WTC11 (cell line): ENCODE measurements around the gene VPS4A. TPM values are rescaled to one million over a fixed set of nuclear protein-coding genes. Genes with fewer than 3 reads are reported as not detected.

ENCODE experiments used
- ATAC-seq: fragments of 200-7000 bp; cut with Tn5 transposase; 2 replicates; pipeline ENCODE4 v1.10.0; 2021; ENCODE audit warnings: mild to moderate bottlenecking, moderate library complexity
- CTCF ChIA-PET: fragments of 300-600 bp; sonication (Branson Sonifier 250); formaldehyde crosslinking; loops from one replicate; lab custom pipeline; 2021; ENCODE audit warnings: antibody characterized with exemption; lab: Charles Lee
- POLR2A ChIA-PET: fragments of 350-600 bp; sonication (Branson Sonifier 250); formaldehyde crosslinking; loops from one replicate; lab custom pipeline; 2021; ENCODE audit warnings: antibody characterized with exemption; lab: Charles Lee
- DNase-seq: peaks from one replicate; pipeline ENCODE4 v3.0.0; 2021; ENCODE audit warnings: low spot score
- H3K27ac Mint-ChIP-seq: 2 replicates; pipeline ENCODE4 v1.8.0; 2021; ENCODE audit warnings: mixed read lengths
- H3K27me3 Mint-ChIP-seq: 2 replicates; pipeline ENCODE4 v1.8.0; 2021; ENCODE audit warnings: low read depth, mild to moderate bottlenecking, moderate library complexity, mixed read lengths
- H3K36me3 Mint-ChIP-seq: 2 replicates; pipeline ENCODE4 v1.8.0; 2021; ENCODE audit warnings: mixed read lengths
- H3K4me1 Mint-ChIP-seq: 2 replicates; pipeline ENCODE4 v1.8.0; 2022; ENCODE audit warnings: mixed read lengths
- H3K4me3 Mint-ChIP-seq: 2 replicates; pipeline ENCODE4 v1.8.0; 2021; ENCODE audit warnings: mild to moderate bottlenecking, moderate library complexity, mixed read lengths
- H3K9me3 Mint-ChIP-seq: 2 replicates; pipeline ENCODE4 v1.8.0; 2021; ENCODE audit warnings: mixed read lengths
- CREB1 ChIP-seq: sonication (generic); formaldehyde crosslinking; IDR thresholded peaks from 2 replicates; pipeline ENCODE4 v1.8.0; 2023; ENCODE audit warnings: mild to moderate bottlenecking, missing genetic modification reagents
- GRHL2 ChIP-seq: fragments of 250-450 bp; sonication (Bioruptor Pico); IDR thresholded peaks from 2 replicates; pipeline ENCODE4 v1.8.0; 2022; ENCODE audit warnings: mild to moderate bottlenecking, moderate library complexity; ENCODE audit not compliant: insufficient replicate concordance, severe bottlenecking
- GTF2I ChIP-seq: fragments of 250-450 bp; sonication (Bioruptor Pico); conservative IDR thresholded peaks from 2 replicates; pipeline ENCODE4 v1.4.0; 2021; ENCODE audit warnings: mild to moderate bottlenecking
- MXD4 ChIP-seq: fragments of 250-450 bp; sonication (Bioruptor Pico); IDR thresholded peaks from 2 replicates; pipeline ENCODE4 v1.8.0; 2021; ENCODE audit warnings: mild to moderate bottlenecking, moderate library complexity, borderline replicate concordance
- NFATC4 ChIP-seq: fragments of 250-450 bp; sonication (Bioruptor Pico); IDR thresholded peaks from 2 replicates; pipeline ENCODE4 v1.9.0; 2021; ENCODE audit warnings: mild to moderate bottlenecking
- NFYB ChIP-seq: sonication (generic); formaldehyde crosslinking; conservative IDR thresholded peaks from 2 replicates; pipeline ENCODE4 v1.8.0; 2022; ENCODE audit warnings: low read depth, missing genetic modification reagents
- NR2C2 ChIP-seq: sonication (generic); formaldehyde crosslinking; IDR thresholded peaks from 2 replicates; pipeline ENCODE4 v1.8.0; 2022; ENCODE audit warnings: mild to moderate bottlenecking, missing genetic modification reagents
- PRRX2 ChIP-seq: fragments of 250-450 bp; sonication (Bioruptor Pico); IDR thresholded peaks from 2 replicates; pipeline ENCODE4 v1.8.0; 2021; ENCODE audit warnings: mild to moderate bottlenecking
- SMAD3 ChIP-seq: sonication (generic); formaldehyde crosslinking; IDR thresholded peaks from 2 replicates; pipeline ENCODE4 v1.8.0; 2022; ENCODE audit warnings: missing genetic modification reagents, mild to moderate bottlenecking, borderline replicate concordance
- TEAD4 ChIP-seq: sonication (generic); formaldehyde crosslinking; IDR thresholded peaks from 2 replicates; pipeline ENCODE4 v1.8.0; 2022; ENCODE audit warnings: mild to moderate bottlenecking, missing genetic modification reagents
- TP53 ChIP-seq: sonication (generic); formaldehyde crosslinking; IDR thresholded peaks from 2 replicates; pipeline ENCODE4 v1.8.1; 2023; ENCODE audit warnings: mild to moderate bottlenecking, missing genetic modification reagents
- ZBTB21 ChIP-seq: sonication (generic); formaldehyde crosslinking; IDR thresholded peaks from 2 replicates; pipeline ENCODE4 v1.8.1; 2023; ENCODE audit warnings: mild to moderate bottlenecking, missing genetic modification reagents, borderline replicate concordance
- ZNF396 ChIP-seq: fragments of 250-450 bp; sonication (Bioruptor Pico); IDR thresholded peaks from 2 replicates; pipeline ENCODE4 v1.8.0; 2021; ENCODE audit warnings: mild to moderate bottlenecking, moderate library complexity, borderline replicate concordance
- ZNF423 ChIP-seq: fragments of 250-450 bp; sonication (Bioruptor Pico); IDR thresholded peaks from 2 replicates; pipeline ENCODE4 v2.1.2; 2022; ENCODE audit warnings: mild to moderate bottlenecking, moderate library complexity
- total RNA-seq: library from RNA; stranded (reverse); gene quantifications from 3 replicates; pipeline ENCODE4 v1.2.3, GENCODE V29; 2021
- TF ChIP-seq, protein P1 (sequence below): sonication (generic); formaldehyde crosslinking; IDR thresholded peaks from 2 replicates; pipeline ENCODE4 v1.8.1; 2023; ENCODE audit warnings: mild to moderate bottlenecking, missing genetic modification reagents
- TF ChIP-seq, protein P2 (sequence below): sonication (generic); formaldehyde crosslinking; IDR thresholded peaks from 2 replicates; pipeline ENCODE4 v1.8.0; 2022; ENCODE audit warnings: missing genetic modification reagents
- TF ChIP-seq, protein P3 (sequence below): sonication (generic); formaldehyde crosslinking; IDR thresholded peaks from 2 replicates; pipeline ENCODE4 v1.8.1; 2022; ENCODE audit warnings: missing genetic modification reagents, borderline replicate concordance
- TF ChIP-seq, protein P4 (sequence below): fragments of 250-450 bp; sonication (Bioruptor Pico); IDR thresholded peaks from 2 replicates; pipeline ENCODE4 v1.9.0; 2021; ENCODE audit warnings: mild to moderate bottlenecking, borderline replicate concordance

VPS4A gene
- total RNA-seq, 1 experiment from 2014 or later, result 28.3 TPM

DNA sequence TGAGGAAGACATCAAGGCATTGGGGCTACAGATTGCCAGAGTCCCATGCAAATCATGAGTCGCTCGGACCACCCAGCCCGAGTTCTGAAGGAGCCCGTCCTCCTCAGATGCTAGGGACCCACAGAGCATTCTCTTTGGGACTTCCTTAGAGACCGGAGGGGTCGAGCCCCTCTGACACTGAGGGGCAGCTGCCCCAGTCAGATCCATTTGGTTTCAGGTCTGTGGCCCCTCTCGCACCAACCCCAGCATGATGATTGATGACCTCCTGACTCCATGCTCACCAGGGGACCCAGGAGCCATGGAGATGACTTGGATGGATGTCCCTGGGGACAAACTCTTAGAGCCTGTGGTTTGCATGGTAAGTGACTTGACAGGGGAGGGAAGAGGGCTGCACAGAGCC lies 11.2 kb downstream of the VPS4A start:
- H3K27ac Mint-ChIP-seq, result no peak overlapping the region
- ATAC-seq (no peak), DNase-seq (no peak)
- CTCF ChIA-PET, result interaction anchor here (2.1 kb wide), 1 partner anchor 11 kb away, joined by 7 read pairs; the partner anchor contains the start of gene VPS4A
- H3K36me3 Mint-ChIP-seq, result peaks cover 66% of the 10 kb centered on the region
- peaks cover 6% of the 10 kb centered on the region; the same call in 1 of the 2 replicates for H3K4me1 Mint-ChIP-seq
- no peak for TF ChIP-seq ZNF396 (CRISPR knock-in tag)
- TF ChIP-seq PRRX2 (CRISPR knock-in tag), result no peak
- TF ChIP-seq NFYB (CRISPR knock-in tag), result no peak
- no peak for TF ChIP-seq MXD4 (CRISPR knock-in tag)
- no peak for TF ChIP-seq GRHL2 (CRISPR knock-in tag)
- TF ChIP-seq TEAD4 (CRISPR knock-in tag), result no peak
- TF ChIP-seq NR2C2 (CRISPR knock-in tag), result no peak
- no peak for TF ChIP-seq TP53 (CRISPR knock-in tag)
- no peak for TF ChIP-seq NFATC4
- TF ChIP-seq, protein P1, sequence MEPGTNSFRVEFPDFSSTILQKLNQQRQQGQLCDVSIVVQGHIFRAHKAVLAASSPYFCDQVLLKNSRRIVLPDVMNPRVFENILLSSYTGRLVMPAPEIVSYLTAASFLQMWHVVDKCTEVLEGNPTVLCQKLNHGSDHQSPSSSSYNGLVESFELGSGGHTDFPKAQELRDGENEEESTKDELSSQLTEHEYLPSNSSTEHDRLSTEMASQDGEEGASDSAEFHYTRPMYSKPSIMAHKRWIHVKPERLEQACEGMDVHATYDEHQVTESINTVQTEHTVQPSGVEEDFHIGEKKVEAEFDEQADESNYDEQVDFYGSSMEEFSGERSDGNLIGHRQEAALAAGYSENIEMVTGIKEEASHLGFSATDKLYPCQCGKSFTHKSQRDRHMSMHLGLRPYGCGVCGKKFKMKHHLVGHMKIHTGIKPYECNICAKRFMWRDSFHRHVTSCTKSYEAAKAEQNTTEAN (CRISPR knock-in tag), result no peak
- TF ChIP-seq SMAD3 (CRISPR knock-in tag), result no peak
- TF ChIP-seq, protein P2, sequence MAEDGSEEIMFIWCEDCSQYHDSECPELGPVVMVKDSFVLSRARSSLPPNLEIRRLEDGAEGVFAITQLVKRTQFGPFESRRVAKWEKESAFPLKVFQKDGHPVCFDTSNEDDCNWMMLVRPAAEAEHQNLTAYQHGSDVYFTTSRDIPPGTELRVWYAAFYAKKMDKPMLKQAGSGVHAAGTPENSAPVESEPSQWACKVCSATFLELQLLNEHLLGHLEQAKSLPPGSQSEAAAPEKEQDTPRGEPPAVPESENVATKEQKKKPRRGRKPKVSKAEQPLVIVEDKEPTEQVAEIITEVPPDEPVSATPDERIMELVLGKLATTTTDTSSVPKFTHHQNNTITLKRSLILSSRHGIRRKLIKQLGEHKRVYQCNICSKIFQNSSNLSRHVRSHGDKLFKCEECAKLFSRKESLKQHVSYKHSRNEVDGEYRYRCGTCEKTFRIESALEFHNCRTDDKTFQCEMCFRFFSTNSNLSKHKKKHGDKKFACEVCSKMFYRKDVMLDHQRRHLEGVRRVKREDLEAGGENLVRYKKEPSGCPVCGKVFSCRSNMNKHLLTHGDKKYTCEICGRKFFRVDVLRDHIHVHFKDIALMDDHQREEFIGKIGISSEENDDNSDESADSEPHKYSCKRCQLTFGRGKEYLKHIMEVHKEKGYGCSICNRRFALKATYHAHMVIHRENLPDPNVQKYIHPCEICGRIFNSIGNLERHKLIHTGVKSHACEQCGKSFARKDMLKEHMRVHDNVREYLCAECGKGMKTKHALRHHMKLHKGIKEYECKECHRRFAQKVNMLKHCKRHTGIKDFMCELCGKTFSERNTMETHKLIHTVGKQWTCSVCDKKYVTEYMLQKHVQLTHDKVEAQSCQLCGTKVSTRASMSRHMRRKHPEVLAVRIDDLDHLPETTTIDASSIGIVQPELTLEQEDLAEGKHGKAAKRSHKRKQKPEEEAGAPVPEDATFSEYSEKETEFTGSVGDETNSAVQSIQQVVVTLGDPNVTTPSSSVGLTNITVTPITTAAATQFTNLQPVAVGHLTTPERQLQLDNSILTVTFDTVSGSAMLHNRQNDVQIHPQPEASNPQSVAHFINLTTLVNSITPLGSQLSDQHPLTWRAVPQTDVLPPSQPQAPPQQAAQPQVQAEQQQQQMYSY (CRISPR knock-in tag), result no peak
- no peak for TF ChIP-seq GTF2I
- no peaks in the 10 kb centered on the region for H3K9me3 Mint-ChIP-seq
- no peaks in the 10 kb centered on the region for H3K27me3 Mint-ChIP-seq
- H3K4me3 Mint-ChIP-seq, result no peak overlapping the region
- POLR2A ChIA-PET, result no interaction called here

DNA sequence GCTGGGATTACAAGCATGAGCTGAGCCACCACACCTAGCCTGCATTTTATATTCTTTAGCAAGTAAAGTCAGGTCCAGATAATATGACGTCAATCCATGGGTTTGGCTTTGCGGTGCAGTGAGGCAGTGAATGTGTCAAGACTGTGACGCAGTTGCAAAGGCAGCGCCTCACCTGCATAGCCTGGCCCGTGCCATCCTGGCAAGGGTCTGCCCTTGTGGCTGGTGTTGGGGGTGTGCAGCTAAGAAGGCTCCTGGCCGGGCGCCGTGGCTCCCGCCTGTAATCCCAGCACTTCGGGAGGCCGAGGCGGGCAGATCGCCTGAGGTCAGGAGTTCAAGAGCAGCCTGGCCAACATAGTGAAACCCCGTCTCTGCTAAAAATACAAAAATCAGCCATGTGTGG lies 12.3 kb downstream of the VPS4A start:
- Mint-ChIP-seq H3K27me3 (no peaks in the 10 kb centered on the region), H3K36me3 (peaks cover 65% of the 10 kb centered on the region)
- POLR2A ChIA-PET, result no interaction called here

More for the DNA sequence above, 12.3 kb downstream of the VPS4A start:
- H3K4me1 Mint-ChIP-seq, result peaks cover 11% of the 10 kb centered on the region; the same call in 1 of the 2 replicates
- no peaks in the 10 kb centered on the region for H3K9me3 Mint-ChIP-seq
- no peak overlapping the region for H3K27ac Mint-ChIP-seq
- CTCF ChIA-PET, result interaction anchor here (1.2 to 2.1 kb wide), 2 partner anchors 12 to 173 kb away, joined by 4 to 7 read pairs; partner anchors contain the start of gene VPS4A
- ATAC-seq (no peak), DNase-seq (no peak)
- no peak overlapping the region for H3K4me3 Mint-ChIP-seq
- TF ChIP-seq, protein P3, sequence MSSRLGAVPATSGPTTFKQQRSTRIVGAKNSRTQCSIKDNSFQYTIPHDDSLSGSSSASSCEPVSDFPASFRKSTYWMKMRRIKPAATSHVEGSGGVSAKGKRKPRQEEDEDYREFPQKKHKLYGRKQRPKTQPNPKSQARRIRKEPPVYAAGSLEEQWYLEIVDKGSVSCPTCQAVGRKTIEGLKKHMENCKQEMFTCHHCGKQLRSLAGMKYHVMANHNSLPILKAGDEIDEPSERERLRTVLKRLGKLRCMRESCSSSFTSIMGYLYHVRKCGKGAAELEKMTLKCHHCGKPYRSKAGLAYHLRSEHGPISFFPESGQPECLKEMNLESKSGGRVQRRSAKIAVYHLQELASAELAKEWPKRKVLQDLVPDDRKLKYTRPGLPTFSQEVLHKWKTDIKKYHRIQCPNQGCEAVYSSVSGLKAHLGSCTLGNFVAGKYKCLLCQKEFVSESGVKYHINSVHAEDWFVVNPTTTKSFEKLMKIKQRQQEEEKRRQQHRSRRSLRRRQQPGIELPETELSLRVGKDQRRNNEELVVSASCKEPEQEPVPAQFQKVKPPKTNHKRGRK (CRISPR knock-in tag), result no peak
- TF ChIP-seq CREB1 (CRISPR knock-in tag), result no peak
- TF ChIP-seq ZNF423 (CRISPR knock-in tag), result no peak
- TF ChIP-seq TEAD4 (CRISPR knock-in tag), result no peak
- TF ChIP-seq ZBTB21 (CRISPR knock-in tag), result no peak
- TF ChIP-seq, protein P4, sequence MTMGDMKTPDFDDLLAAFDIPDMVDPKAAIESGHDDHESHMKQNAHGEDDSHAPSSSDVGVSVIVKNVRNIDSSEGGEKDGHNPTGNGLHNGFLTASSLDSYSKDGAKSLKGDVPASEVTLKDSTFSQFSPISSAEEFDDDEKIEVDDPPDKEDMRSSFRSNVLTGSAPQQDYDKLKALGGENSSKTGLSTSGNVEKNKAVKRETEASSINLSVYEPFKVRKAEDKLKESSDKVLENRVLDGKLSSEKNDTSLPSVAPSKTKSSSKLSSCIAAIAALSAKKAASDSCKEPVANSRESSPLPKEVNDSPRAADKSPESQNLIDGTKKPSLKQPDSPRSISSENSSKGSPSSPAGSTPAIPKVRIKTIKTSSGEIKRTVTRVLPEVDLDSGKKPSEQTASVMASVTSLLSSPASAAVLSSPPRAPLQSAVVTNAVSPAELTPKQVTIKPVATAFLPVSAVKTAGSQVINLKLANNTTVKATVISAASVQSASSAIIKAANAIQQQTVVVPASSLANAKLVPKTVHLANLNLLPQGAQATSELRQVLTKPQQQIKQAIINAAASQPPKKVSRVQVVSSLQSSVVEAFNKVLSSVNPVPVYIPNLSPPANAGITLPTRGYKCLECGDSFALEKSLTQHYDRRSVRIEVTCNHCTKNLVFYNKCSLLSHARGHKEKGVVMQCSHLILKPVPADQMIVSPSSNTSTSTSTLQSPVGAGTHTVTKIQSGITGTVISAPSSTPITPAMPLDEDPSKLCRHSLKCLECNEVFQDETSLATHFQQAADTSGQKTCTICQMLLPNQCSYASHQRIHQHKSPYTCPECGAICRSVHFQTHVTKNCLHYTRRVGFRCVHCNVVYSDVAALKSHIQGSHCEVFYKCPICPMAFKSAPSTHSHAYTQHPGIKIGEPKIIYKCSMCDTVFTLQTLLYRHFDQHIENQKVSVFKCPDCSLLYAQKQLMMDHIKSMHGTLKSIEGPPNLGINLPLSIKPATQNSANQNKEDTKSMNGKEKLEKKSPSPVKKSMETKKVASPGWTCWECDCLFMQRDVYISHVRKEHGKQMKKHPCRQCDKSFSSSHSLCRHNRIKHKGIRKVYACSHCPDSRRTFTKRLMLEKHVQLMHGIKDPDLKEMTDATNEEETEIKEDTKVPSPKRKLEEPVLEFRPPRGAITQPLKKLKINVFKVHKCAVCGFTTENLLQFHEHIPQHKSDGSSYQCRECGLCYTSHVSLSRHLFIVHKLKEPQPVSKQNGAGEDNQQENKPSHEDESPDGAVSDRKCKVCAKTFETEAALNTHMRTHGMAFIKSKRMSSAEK (CRISPR knock-in tag), result no peak
